ENCODE measurements around the gene HPS4. TPM values are rescaled to one million over a fixed set of nuclear protein-coding genes. Genes with fewer than 3 reads are reported as not detected.
"Not testable (repeated sequence)": the region's sequence is repeated elsewhere in the genome, so short reads cannot be mapped to it uniquely, and the experiment has no call there.

HPS4 gene
- total RNA-seq, 1 experiment from 2014 or later, result 48.1 TPM

GRCh38 chr22:26409719-26410335 lies 73.8 kb downstream of the HPS4 start (continued):
- TF ChIP-seq ZNF138 (CRISPR knock-in tag; conservative IDR thresholded peaks at IDR 0.05) (no peak), FOXP1 (CRISPR knock-in tag; IDR thresholded peaks at IDR 0.05; ENCODE audit: borderline replicate concordance) (no peak), ZNF425 (CRISPR knock-in tag; conservative IDR thresholded peaks at IDR 0.05) (no peak), ELF4 (CRISPR knock-in tag; IDR thresholded peaks at IDR 0.05; ENCODE audit: low read depth) (no peak), SMAD4 (CRISPR knock-in tag; IDR thresholded peaks at IDR 0.05) (no peak), PRRX2 (CRISPR knock-in tag; IDR thresholded peaks at IDR 0.05) (no peak)

GRCh38 chr22:26408562-26409220 lies 74.9 kb downstream of the HPS4 start:
- H3K9me3 Mint-ChIP-seq; ATAC-seq; POLR2A ChIA-PET; DNase-seq (ENCODE audit: low spot score); H3K4me1 Mint-ChIP-seq; H3K27ac Mint-ChIP-seq; H3K27me3 Mint-ChIP-seq (ENCODE audit: low read depth); H3K36me3 Mint-ChIP-seq; H3K4me3 Mint-ChIP-seq: not testable (repeated sequence)
- CTCF ChIA-PET, result interaction anchor here (0.7 kb wide), 1 partner anchor 504 kb away, joined by 5 read pairs; no protein-coding TSS in a partner anchor
- peak; percentile 19; the same call in 1 of the 2 replicates for TF ChIP-seq HMGA2 (CRISPR knock-in tag; IDR thresholded peaks at IDR 0.05)

- H3K4me1 Mint-ChIP-seq, result peaks cover 10% of the 10 kb centered on the region
- ChIA-PET CTCF (interaction anchor here (1.2 to 2.2 kb wide), 3 partner anchors 17 to 56 kb away, joined by 3 to 7 read pairs (median 5); no protein-coding TSS in a partner anchor), POLR2A (no interaction called here)
- no peak overlapping the region for H3K27ac Mint-ChIP-seq
- peaks cover 7% of the 10 kb centered on the region; the same call in 1 of the 2 replicates for H3K9me3 Mint-ChIP-seq
- H3K4me3 Mint-ChIP-seq, result no peak overlapping the region
- peaks cover 8% of the 10 kb centered on the region; the same call in 1 of the 2 replicates for H3K27me3 Mint-ChIP-seq (ENCODE audit: low read depth)
- DNase-seq (ENCODE audit: low spot score) (no peak), ATAC-seq (peak; percentile 30; the same call in 1 of the 2 replicates)
- H3K36me3 Mint-ChIP-seq, result no peaks in the 10 kb centered on the region
- no peak for TF ChIP-seq ATF6 (CRISPR knock-in tag; IDR thresholded peaks at IDR 0.05)
- no peak for TF ChIP-seq CREB1 (CRISPR knock-in tag; IDR thresholded peaks at IDR 0.05)
- TF ChIP-seq ZMAT4 (CRISPR knock-in tag; IDR thresholded peaks at IDR 0.05), result no peak
- TF ChIP-seq E2F1 (CRISPR knock-in tag; IDR thresholded peaks at IDR 0.05), result no peak
- 0 out of 2 replicates have a peak, but pooled peaks have one; percentile 10 for TF ChIP-seq NFYB (CRISPR knock-in tag; conservative IDR thresholded peaks at IDR 0.05; ENCODE audit: low read depth)
- TF ChIP-seq CDX4 (CRISPR knock-in tag; IDR thresholded peaks at IDR 0.05; ENCODE audit: borderline replicate concordance), result no peak
- TF ChIP-seq TP53 (CRISPR knock-in tag; IDR thresholded peaks at IDR 0.05), result no peak
- TF ChIP-seq ZNF396 (CRISPR knock-in tag; IDR thresholded peaks at IDR 0.05; ENCODE audit: borderline replicate concordance), result no peak
- no peak for TF ChIP-seq MAX (CRISPR knock-in tag; IDR thresholded peaks at IDR 0.05)
- no peak for TF ChIP-seq CBFB (CRISPR knock-in tag; IDR thresholded peaks at IDR 0.05; ENCODE audit: low read depth)
- no peak for TF ChIP-seq ETV6 (CRISPR knock-in tag; IDR thresholded peaks at IDR 0.05)
- TF ChIP-seq ARID4B (CRISPR knock-in tag; IDR thresholded peaks at IDR 0.05; ENCODE audit: borderline replicate concordance), result no peak
- peak; percentile 65 for TF ChIP-seq USF1 (CRISPR knock-in tag; IDR thresholded peaks at IDR 0.05)
Observed at GRCh38 chr22:26406118-26406517, 77.5 kb downstream of the HPS4 start.

All from WTC11 (cell line).